Upper lobe of left lung (tissue), 4 donors: Measurements from ENCODE around the gene RPRD1B.

ENCODE experiments used
- CTCF ChIP-seq, 6 experiments: fragments of 450-650 bp in 4 of 6; fragments of 200-600 bp in 2 of 6; sonication (generic) in 2 of 6; IDR thresholded peaks; one replicate each; pipeline ENCODE4 v1.5.1; 2016 to 2019; ENCODE audit warnings: antibody characterized with exemption in 6 of 6
- EP300 ChIP-seq, 4 donors: sonication (generic); formaldehyde crosslinking; IDR thresholded peaks; one replicate each; pipeline ENCODE4 v1.5.1; 2017; ENCODE audit warnings: antibody characterized with exemption in 4 of 4, control low read depth in 2 of 4
- POLR2A ChIP-seq, 4 donors: fragments of 450-650 bp; IDR thresholded peaks; one replicate each; pipeline ENCODE4 v1.5.1; 2016 to 2017; ENCODE audit warnings: antibody characterized with exemption in 4 of 4, mild to moderate bottlenecking in 2 of 4

- TF ChIP-seq EP300 (IDR thresholded peaks at IDR 0.05): no peak
- peak in 3 of 6 experiments; percentile 13 to 27 (median 16) for TF ChIP-seq CTCF (IDR thresholded peaks at IDR 0.05)
- no peak for TF ChIP-seq POLR2A (IDR thresholded peaks at IDR 0.05)
Measured at GRCh38 chr20:38113401-38114325, 80.1 kb downstream of the RPRD1B start.
